Ureter (tissue), 1 donor: ENCODE data around the gene NRSN2. TPM values are rescaled to one million over a fixed set of nuclear protein-coding genes. Genes with fewer than 3 reads are reported as not detected.
A peak's percentile ranks its signal among the peaks of the same experiment; 100 is the strongest.

Experiments
- DNase-seq: peaks from one replicate; pipeline ENCODE4 v3.0.0-alpha.2; 2020; ENCODE audit warnings: low spot score
- total RNA-seq: library from RNA; stranded (reverse); gene quantifications from one replicate; pipeline ENCODE4 v1.2.4, GENCODE V29; 2023
- donor health status: DM: yes; HTN: yes; CAD: no.

Gene NRSN2, protein sequence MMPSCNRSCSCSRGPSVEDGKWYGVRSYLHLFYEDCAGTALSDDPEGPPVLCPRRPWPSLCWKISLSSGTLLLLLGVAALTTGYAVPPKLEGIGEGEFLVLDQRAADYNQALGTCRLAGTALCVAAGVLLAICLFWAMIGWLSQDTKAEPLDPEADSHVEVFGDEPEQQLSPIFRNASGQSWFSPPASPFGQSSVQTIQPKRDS
- 31.4 TPM for total RNA-seq

DNA sequence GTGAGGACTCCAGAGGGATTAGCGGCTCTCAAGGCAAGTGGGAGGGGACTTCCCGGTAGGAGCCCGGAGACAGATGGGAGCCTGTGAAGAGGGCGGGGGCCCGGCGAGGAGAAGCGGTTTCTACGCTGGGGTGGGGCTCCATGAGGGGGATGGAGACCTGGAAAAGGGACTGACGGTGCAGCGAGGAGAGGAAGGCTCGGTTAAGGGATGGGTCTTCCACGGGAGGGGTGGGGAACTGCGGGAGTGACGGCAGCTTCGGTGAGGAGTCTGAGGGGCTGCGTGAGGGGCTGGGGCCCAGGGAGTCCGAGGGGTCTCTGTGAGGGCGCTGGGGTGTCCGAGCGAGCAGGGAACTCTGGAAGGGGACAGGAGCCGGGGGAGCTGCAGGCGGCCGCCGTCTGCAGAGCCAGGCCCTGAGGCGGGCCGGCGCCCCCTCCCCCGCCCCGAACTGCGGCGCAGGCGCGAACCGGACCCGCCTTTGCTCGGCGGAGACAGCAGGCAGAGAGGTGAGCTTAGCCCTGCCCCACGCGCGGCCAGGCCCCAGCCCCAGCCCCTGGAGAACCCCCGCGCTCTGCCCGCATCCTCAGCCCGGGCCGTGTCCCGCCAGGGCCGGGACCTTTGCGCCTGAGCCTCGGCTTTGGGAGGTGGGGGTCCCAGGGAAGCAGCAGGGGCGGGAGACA is at the start of gene NRSN2:
Gene NRSN2 (plus strand): TSS at position 472 of the 677 bp plus-strand sequence. CDS start 2,533 bp downstream, outside the sequence.
- DNase-seq, result peak; percentile 75

- DNase-seq, result peak; percentile 80
Observed at GRCh38 chr20:297925-298775, 48.8 kb upstream of the NRSN2 start.

DNA sequence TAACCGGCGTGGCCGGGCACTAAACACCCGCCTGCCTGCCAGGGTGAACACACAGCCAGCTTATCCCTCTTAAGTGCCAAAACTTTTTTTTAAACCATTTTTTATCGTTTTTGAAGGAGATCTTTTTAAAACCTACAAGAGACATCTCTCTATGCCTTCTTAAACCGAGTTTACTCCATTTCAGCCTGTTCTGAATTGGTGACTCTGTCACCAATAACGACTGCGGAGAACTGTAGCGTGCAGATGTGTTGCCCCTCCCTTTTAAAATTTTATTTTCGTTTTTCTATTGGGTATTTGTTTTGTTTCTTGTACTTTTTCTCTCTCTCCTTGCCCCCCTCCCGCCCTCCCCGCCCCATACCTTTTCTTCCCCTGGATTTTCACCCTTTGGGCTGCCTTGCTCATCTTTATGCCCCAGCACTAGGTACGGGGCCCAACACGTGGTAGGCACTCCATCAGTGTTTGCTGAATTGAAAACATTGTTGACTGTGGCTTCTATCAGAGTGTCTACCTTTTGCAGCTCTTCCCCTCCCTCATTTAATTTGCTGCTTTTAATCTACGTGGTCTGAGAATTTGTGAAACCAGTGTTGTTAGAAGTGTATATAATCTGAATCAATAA is 48.0 kb upstream of the NRSN2 start:
- no peak for DNase-seq

- no peak for DNase-seq
Observed at GRCh38 chr20:300345-300990, 46.4 kb upstream of the NRSN2 start.

DNA sequence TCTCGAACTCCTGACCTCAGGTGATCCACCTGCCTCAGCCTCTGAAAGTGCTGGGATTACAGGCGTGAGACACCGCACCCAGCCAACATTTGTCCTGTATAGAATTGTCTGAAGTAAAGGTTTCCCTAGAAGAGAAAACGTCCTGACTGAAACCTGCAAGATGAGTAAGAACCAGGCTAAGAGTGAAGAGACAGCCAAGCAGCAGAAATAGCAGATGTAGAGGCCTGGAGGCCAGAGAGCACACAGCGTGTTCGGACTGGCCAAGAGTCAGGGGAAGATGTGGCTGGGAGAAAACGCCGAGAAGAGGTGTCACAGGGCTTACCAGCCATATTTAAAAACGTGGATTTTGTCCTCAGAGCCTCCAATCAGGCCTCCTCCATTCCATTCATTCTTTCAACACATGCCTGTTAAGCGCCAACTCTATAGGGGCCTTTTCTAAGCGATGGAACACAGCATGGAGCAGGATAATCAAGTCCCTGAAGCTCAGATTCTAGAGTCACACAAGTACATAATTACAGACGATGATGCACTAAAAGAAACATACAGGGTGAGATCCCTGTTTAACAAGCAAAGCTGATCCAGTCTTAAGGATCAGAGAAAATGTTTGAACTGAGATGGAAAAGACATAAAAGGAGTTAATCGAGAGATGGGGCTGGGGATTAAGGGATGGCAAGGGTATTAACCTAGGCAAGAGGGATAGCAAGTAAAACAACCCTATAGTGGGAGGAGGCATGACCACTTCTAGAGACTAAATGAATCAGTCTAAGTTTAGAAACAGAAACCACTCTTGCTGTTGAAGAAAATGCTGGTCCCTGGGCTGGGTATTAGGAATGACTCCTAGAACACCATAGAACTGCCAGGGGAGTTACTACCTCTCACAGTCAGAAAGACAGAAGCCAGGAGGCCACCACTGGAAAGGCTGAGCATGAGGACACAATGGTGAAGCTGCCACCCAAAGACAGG is 44.7 kb upstream of the NRSN2 start:
- DNase-seq, result no peak

DNA sequence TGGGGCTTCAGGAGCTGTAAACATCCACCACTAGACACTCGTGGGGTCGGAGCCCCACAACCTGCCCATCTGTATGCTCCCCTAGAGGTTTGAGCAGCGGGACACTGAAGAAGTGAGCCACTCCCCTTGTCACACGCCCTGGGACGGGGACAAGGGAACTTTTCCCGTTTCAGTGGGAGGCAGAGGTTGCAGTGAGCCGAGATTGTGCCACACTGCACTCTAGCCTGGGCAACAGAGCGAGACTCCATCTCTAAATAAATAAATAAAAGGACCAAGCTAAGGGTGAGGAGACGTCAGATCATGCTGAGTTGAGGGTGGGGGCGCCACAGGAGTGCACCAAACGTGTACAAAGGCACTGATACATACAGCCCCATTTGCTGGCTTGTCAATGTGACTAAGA is 41.2 kb upstream of the NRSN2 start:
- no peak for DNase-seq

DNA sequence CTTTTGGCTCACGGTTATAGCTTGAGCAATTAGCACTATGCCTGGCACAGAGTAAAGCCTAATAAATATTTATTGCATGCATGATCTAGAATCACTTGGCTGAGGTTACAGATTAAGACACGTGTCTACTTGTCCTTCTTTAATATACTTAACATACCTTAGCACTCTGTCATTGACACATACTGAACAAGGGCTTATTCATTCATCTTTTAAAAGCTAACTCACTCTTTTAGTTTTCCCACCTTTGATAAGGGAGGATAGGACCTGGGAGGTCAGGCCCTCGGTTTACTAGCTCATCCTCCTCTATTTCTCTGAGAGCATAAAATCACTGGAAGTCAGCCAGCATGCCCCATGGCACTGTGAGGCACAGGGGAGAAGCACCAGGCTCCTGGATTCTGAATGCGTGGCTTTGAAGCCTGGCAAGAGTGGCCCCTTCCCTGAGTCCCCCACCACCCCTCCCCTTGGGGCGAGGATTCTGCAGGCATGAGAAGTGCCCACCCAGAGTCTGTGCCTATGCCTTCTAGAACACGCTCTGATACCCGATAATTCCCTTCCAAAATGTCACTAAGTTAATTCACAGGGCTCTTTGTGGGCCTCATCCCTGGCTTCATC is 38.4 kb upstream of the NRSN2 start:
- DNase-seq, result no peak

DNA sequence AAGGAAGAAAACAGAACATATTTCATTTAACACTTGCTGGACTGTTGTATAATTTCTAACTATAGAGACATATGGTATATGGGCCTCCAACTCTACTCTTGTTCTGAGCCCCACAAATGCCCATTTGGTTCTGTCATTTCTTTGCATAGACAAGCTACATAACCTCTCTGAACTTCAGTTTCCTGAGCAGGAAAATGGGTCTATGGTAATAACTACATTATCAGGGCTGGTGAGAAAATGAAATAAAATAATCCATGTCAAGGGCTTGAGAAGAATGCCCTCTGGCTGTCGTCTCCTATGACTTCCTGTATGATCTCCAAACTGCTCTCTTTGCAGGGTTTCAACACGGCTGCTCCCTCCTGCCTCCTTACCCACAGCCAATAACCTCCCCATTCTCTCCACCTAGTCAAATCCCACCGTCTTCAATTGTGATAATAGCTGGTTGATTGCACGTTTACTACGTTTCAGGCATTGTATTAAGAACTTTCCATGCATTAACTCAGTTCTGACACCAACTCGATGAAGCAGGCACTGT is 37.5 kb upstream of the NRSN2 start:
- no peak for DNase-seq

DNA sequence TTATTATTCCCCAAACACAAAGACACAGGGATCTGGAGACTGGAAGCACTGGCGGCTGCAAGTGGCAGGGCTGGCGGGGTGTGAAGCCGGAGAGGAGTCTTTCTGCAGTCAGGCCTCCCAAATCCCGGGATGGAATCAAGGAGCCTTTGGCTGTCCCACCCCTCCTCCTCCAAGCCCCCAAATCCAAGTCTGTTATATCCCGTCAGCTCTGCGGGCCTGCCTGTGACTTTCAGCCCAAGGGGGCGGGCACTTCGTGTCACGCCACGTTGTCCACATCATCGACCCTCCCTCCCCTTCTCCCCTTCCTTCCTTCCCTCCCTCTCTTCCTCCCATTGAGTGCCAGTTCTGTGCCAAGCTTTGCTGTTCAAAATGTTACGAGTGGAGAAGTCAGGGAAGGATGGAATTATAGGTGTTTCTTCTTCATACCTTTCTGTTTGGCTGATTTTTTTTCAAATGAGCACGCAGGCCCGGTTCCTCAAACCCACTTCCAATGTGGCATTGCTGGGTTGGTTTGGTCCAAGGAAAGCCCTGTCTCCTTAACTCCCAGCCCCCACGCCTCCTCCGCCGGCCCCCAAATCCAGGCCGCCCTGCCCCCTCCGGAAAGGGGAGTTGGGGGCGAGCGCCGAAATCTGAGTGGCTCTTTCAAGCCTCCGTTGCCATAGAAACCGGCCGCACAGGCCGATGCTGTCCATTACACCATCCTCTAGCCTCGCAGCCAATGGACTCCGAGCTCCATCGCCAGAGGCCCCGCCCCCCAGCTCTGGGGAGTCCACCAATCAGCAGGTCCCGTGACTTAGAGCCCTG is 36.9 kb upstream of the NRSN2 start:
- peak; percentile 97 for DNase-seq

GRCh38 chr20:310645-311044 is 36.3 kb upstream of the NRSN2 start:
- no peak for DNase-seq

DNA sequence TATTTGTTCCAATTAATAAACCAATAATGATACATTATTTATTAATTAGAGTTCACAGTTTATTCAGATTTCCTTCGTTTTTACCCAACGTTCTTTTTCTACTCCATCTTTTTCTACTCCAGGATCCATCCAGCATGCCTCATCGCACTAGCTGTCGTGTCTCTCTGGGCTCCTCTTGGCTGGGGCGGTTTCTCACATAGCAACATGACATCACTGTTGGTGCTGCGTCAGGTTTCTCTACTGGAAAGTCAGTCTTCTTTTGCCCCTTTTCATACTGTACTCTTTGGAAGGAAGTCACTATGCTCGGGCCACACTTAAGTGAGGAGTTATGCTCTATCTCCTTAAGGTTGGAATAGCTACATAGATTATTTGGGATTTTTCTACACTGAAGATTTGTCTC is 35.3 kb upstream of the NRSN2 start:
- no peak for DNase-seq

- no peak for DNase-seq
Observed at GRCh38 chr20:312067-312466, 34.8 kb upstream of the NRSN2 start.

DNA sequence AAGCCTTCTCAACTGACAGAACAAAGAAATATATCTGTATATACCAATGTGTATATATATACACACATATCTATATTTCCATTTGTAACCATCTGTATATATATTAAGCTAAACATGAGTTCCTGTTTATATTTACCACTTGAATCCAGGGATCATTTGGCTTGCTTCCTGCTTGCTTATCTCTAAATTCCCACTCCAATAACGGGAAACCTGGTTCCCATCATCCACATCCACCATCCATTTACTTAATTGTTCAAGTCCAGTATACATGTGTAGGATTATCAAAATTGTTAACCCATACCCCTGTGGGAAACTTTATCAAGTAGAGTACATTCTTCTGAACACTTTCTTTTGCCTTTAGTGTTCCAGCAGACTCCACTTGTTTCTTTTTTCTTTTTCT is 34.0 kb upstream of the NRSN2 start:
- DNase-seq, result no peak

- DNase-seq, result no peak
Observed at GRCh38 chr20:313402-313801, 33.5 kb upstream of the NRSN2 start.

DNA sequence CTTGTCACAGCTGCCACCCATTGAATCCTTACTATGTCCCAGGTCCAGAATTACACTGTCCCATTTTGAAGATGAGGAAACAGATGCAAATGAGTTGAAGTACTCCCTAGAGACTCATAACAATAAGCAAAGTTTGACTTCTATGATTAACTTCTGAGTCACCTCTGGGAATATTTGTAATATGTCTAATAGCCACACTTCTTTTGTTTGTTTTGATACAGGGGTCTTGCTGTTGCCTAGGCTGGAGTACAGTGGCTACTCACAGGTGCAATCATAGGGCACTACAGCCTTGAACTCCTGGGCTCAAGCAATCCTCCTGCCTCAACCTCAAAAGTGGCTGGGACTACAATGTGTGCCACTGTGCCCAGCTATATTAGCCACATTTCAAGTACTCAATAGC is 33.0 kb upstream of the NRSN2 start:
- DNase-seq, result no peak

DNA sequence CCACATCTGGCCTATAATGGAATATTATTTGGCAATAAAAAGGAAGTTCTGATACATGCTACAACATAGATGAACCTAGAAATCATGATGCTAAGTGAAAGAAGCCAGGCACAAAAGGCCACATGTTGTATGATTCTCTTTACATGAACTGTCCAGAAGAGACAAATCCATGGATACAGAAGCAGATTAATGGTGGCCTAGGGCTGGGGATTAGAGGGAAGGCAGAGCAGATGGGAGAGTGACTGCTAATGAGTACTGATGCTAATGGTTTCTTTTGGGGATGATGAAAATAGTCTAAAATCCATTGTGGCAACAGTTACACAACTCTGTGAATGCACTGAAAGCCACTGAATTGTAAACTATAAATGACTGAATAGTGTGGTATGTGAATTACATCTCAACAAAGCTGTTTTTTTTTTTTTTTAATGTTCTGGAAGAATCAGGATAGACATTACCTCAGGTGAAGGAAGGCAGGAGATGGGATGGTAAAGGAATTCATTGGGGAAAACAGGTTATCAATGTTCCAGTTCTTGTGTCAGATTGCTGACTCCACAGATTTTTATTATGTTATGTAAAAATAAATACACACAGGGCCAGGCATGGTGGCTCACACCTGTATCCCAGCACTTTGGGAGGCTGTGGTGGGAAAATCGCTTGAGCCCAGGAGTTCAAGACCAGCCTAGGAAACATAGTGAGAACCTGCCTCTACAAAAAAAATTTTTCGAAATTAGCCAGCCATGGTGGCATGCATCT is 30.4 kb upstream of the NRSN2 start:
- no peak for DNase-seq

- DNase-seq, result peak; percentile 92
Observed at GRCh38 chr20:324177-325044, 22.5 kb upstream of the NRSN2 start.
